ENCODE measurements around the gene KCNJ13. TPM values are rescaled to one million over a fixed set of nuclear protein-coding genes. Genes with fewer than 3 reads are reported as not detected.

Gene KCNJ13
- not detected in 5 replicates for total RNA-seq (2022; extraction: Qiagen RNA extraction; ENCODE audit: low read depth)

GRCh38 chr2:232776435-232776834 is at the start of gene KCNJ13:
Gene KCNJ13 (minus strand): TSS chr2:232776565. CDS start chr2:232771362, 5,203 bp downstream.

Other genes starting within 250 kb of the KCNJ13 start
- gene CHRNG, start 236.9 kb downstream of the KCNJ13 start, total RNA-seq (2022; extraction: Qiagen RNA extraction; ENCODE audit: low read depth) = not detected in 5 replicates
- 4.6 to 5.1 TPM (median 4.9 TPM) in 5 replicates for gene TIGD1, start 226.0 kb downstream of the KCNJ13 start, total RNA-seq (2022; extraction: Qiagen RNA extraction; ENCODE audit: low read depth)
- gene EIF4E2, start 225.9 kb downstream of the KCNJ13 start, total RNA-seq (2022; extraction: Qiagen RNA extraction; ENCODE audit: low read depth) = 89.4 to 249 TPM (median 97.4 TPM) in 5 replicates
- gene EFHD1, start 143.0 kb downstream of the KCNJ13 start, total RNA-seq (2022; extraction: Qiagen RNA extraction; ENCODE audit: low read depth) = 1.6 to 2.4 TPM (median 2.3 TPM) in 5 replicates
- gene GIGYF2, start 79.2 kb downstream of the KCNJ13 start, total RNA-seq (2022; extraction: Qiagen RNA extraction; ENCODE audit: low read depth) = 23.9 to 31.4 TPM (median 28.4 TPM) in 5 replicates
- 4.5 to 13.2 TPM (median 10.4 TPM) in 5 replicates for gene SNORC, start 93.7 kb upstream of the KCNJ13 start, total RNA-seq (2022; extraction: Qiagen RNA extraction; ENCODE audit: low read depth)
- gene NGEF, start 236.7 kb upstream of the KCNJ13 start, total RNA-seq (2022; extraction: Qiagen RNA extraction; ENCODE audit: low read depth) = 14.6 to 20.9 TPM (median 19.1 TPM) in 5 replicates